Mesenteric fat pad (tissue), 1 donor: ENCODE data around the gene SALL4. TPM values are rescaled to one million over a fixed set of nuclear protein-coding genes. Genes with fewer than 3 reads are reported as not detected.

Experiments used
- DNase-seq: peaks from one replicate; pipeline ENCODE4 v3.0.0-alpha.2; 2020; ENCODE audit warnings: low spot score
- long read RNA-seq: library from polyadenylated mRNA; unstranded; transcript quantifications from one replicate; pipeline ENCODE4 v2.0.0, GENCODE V29; 2020
- total RNA-seq: library from RNA; stranded (reverse); fragmentation: NEBNext Ultra II Directional; extraction: Animal tissue kit (Norgen Biotek cat#: 25700); gene quantifications from one replicate; pipeline ENCODE4 v1.2.1, GENCODE V29; 2021
- donor health status: DM: yes; HTN: yes; CAD: no.

The SALL4 gene
- 0.16 TPM for total RNA-seq
- long read RNA-seq = 0 reads

DNA sequence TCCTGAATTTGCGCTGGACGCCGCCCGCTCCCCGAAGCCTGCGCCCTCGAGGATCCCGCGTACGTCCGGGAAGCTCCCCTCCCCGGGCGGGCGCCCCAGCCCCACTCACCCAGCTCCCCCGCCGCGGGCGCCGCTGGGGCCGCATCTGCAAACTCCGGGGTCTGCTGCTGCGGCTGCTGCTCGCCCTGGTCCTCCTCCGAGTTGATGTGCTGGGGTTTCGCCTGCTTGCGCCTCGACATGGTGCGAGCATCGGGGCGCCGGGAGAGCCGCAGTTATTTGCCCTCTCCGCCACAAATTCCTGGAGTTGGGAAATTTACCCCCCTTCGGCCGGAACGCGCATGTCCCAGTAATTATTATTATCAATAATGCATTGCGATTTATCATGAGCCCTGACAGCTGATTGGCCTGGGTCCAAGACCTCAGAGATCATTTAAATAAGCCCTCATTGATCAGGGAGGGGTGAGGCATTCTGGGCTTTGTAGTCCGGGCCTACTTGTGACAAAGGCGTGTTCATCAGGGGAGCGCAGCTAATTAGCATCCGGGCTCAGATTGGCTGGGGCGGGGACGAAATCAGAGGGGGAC lies at the start of gene SALL4:
Gene SALL4 (minus strand): TSS at position 352 of the 582 bp plus-strand sequence. CDS start 113 bp downstream, at position 239.
- DNase-seq = no peak

DNA sequence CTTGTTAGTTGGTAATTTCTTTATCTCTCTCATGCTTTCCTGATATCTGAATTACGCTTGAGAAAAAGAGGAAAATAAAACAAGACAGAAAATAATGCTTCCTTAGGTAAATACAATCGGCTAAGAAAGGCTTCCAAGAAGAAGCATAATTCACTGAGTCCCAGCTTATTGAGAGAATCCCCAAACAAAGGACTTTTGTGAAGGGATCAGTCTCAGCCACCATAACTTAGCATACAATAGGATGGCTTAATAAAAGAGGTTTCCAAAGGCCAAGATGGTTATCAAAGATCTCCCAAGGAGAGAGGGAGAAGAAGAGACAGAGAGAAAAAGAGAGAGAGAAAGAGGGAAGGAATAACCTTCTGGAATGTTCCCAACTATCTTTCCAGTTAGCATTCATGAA lies 46.0 kb upstream of the SALL4 start:
- no peak for DNase-seq

DNA sequence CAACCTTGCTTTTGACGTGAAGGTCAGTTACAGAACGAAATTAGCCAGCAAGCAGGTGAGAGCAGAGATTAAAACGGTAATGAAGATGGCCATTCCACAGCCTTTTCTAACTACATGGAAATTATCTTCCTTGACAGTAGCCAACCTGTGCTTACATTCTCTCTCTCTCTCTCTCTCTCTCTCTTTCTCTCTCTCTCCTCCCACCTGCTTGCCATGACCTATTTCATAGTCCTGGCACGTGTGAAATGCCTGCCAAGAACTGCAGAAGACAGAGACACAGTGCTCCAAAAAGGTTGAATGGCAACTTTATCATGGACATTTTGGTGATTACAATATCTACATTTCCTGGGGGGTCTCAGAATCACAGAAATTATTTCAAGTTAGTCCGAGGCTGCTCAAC lies 38.5 kb upstream of the SALL4 start:
- DNase-seq = no peak

DNA sequence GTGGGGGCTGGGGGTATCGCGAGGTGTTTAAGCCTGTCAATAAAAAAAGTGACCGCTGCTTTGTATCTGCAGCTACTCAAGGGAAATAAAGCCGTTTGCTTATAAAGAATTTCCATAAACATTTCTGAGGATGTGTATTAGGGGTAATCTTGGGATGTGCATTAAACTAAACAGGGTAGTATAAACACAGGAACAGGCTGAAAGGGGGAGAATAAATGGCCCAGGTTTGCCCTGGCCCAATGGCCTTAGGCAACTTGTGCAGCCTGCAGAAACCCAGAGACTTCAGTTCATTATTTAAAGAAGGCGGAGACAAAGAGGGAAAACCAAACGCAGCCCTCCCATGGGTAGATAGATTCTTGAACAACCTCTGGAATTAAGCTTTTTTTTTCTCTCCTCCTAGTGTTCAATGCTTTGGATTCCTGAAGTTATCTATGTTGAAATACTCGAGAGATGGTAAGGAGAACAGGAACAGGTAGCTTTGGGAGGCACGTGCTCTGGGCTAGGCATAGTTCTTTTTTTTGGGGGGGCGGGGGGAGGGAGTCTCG lies 35.6 kb upstream of the SALL4 start:
- no peak for DNase-seq

DNA sequence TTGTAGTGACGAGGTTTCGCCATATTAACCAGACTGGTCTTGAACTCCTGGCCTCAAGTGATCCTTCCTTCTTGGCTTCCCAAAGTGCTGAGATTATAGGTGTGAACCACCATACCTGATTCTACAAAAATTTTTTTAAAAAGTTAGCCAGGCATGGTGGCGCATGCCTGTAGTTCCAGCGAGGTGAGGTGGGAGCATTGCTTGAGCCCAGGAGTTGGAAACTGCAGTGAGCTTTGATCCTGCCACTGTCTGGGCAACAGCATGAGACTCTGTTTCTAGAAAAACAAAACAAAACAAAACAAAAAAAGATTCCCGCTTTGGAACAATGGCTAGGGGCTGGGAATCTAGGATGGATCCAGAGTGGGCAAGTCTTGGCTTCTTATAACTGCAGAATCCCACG lies 35.1 kb upstream of the SALL4 start:
- DNase-seq = no peak

DNA sequence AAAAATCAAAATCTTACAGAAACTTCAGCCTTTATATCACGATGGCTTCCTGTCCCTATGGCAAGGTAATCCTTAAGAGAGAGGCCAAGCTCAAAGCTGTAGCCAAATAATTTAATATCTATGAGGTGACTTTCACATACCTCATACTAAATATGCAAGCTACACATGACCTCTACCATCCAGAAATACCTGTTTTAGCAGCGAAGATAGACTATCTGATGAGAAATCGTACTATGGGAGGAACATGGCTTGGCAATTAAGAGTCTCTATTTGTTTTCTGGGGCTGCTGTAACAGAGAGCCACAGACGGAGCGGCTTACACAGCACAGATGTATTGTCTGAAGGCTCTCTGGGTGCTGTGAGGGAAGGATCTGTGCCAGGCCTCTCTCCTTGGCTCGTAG lies 31.0 kb upstream of the SALL4 start:
- no peak for DNase-seq

DNA sequence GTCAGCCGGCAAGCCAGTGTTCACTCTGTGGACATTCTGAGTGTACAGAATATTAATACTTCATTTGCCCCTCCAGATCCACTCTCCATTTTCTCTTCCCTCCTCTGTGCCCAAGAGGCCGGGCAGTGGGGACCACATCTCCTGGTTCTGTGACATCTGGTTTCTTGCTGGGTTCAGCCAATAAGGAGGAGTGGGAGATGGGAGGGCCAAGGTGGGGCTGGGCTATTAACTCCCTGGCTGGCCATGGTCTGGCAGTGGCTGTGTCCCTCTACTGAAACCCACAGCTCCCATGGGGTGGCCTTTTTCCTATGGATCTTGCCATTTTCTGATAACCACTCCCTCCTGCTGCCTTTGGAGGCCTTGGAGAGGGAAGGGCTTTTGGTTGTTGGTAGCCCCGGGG lies 30.0 kb upstream of the SALL4 start:
- no peak for DNase-seq

DNA sequence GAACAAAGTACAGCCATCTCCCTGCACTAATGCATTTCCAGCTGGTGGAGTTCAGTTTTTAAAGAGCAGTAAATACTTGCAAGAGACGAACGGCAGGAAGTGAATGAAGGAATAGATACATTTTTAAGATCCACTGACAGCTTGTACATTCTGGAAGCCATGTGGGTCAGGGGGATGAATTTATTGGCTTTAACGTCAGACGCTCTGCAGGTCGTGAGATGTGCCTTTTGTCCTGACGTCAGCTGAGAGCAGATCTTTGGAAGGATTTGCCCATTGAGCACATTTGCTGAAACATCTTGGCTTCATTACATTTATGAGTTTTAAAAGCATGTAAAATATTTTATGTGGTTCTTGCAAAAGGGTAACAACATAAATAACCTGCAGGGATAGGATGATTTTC lies 29.5 kb upstream of the SALL4 start:
- DNase-seq = no peak

DNA sequence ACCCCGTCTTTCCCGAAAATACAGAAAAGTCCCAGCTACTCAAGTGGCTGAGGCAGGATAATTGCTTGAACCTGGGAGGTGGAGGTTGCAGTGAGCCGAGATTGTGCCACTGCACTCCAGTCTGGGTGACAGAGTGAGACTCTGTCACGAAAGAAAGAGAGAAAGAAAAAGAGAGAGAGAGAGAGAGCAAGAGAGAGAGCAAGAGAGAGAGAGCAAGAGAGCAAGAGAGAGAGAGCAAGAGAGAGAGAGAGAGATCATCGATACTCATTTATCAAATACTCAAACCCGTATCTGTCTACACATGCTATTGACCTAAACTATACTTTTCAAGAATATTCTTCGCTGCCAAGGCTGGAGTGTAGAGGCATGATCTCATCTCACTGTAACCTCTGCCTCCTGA lies 28.2 kb upstream of the SALL4 start:
- no peak for DNase-seq

DNA sequence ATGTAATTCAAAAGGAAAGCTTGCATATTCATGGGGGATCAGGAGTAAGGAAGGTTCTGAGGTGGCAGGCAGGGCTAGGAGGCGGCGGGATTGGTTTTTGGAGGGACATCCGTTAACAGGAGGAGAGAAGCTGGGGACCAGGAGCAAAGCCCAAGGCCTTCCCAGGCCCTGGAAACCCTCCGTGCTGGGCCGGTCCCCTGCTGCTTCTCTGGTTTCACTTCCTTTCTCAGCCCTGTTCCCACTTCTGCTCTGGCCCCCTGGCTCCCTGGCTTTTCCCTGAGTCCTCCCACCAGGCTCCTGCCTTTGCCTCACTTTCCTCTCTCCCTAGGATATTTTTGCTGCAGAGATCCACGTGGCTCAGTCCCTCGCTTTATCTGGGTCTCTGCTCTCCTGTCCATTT lies 26.4 kb upstream of the SALL4 start:
- DNase-seq = no peak

DNA sequence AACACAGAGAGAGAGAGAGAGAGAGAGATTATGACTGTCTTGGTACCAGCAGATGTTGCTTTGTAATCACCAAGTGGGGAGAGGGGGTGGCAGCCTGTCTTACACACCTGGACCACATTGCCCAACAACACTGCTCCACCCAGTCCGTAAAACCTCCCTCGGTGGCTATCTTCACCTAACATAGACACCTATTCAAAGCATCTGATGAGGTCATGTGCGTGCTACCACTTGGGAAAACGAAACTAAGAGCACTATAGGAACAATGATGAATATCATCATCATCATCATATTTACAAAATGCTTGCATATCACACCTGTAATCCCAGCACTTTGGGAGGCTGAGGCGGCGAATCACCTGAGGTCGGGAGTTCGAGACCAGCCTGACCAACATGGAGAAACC lies 24.1 kb upstream of the SALL4 start:
- DNase-seq = no peak

DNA sequence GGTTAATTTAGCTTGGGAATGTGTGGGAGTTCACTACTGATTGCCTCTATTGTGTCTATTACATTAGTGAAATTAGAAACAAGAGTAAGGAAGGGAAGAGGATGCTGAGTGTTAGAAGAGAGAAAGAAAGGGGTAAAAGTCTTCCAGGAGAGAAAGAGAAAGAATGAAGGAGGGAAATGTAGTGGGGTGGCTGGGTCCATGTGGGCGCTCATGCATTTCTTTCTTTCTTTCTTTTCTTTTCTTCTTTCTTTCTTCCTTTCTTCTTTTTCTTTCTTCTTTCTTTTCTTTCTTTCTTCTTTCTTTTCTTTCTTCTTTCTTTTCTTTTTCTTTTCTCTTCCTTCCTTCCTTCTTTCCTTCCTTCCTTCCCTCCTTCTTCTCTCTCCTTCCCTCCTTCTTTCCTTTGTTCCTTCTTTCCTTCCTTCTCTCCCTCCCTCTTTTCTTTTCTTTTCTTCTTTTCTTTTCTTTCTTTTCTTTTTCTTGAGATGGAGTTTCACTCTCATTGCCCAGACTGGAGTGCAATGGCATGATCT lies 16.2 kb upstream of the SALL4 start:
- DNase-seq = no peak

DNA sequence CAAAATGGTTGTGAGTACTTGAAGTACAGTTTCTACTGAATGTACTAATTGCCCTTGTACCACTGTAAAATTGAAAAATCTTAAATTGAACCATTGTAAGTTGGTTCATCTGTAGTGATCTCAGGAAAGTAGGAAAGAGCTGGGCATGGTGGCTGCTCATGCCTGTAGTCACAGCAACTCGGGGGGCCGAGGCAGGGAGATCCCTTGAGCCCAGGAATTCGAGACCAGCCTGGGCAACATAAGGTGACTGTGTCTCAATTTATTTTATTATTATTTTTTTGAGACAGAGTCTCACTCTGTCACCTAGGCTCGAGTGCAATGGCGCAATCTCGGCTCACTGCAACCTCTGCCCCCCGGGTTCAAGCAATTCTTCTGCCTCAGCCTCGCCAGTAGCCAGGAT lies 14.5 kb upstream of the SALL4 start:
- peak; percentile 53 for DNase-seq

DNA sequence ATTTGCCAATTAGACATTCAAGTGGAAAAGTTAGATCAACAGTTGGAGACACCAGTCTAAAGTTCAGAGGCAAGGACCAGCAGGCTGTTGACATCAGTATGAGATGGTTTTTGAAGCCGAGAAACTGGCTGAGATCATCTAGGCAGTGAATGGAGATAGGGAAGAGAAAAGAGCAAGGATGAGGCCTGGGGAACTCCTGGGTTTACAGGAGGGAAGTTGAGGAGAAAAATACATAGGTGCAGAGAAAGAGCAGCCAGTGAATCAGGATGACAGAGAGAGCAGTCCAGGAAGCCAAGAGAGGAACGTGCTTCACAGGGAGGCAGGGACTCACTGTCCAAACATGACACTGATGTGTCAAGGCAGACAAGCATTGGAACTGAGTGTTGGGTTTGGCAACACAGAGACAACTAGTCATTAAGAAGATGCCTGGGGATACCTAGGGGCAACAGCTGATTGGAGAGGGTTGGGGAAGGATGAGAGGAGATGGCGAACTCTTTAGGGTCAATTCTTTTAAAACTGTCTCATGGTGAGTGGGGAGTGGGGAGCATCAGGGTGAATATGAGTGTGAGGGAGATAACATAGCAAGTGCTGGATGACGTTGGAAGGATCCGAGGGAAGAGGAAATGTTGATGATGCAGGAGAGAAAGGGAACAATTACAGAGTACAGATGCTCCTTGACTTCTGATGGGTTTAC lies 13.2 kb upstream of the SALL4 start:
- DNase-seq = no peak

DNA sequence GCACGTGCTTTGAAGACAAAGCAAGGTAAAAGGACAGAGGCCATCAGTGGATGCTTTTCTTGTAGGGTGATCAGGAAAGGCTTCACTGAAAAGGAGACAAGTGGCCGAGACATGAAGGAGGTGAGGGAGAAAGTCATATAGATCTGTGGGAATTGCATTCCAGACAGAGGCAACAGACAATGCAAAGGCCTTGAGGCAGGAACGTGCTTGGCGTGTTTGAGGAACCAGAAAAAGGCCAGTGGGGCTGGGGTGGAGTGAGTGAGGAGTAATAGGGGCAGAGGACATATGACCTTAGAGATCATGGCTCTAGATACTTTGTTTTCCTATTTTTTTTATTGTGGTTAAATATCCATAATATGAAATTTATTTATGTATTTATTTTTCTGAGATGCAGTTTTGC lies 10.5 kb upstream of the SALL4 start:
- no peak for DNase-seq

DNA sequence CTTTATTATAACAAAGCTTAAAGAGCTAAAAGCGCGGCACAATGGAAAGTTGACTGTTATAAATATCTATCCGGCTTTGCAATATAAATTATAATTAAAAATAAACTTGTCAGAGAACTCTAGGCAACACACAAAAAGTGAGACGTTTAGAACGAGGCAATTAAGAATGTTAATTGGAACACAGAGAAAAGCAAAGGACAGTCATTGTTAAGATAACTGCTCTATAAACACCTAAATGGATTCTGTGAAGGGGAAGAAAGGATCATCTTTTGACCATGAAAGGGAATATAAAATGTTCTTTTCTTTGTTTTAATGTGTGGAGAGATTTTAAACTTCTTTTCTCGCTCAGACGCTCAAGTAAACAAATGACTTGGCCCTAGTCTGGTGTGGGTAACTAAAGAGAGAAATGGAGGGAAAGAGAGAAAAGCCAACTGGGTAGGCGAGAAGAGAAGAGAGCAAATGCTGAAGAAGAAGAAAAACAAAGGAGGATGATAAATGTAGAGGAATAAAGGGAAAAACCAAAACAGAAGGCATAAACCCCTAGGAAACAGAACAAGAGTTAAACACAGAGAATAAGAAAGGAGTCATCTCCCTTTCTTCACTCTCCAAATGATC lies 9.3 kb upstream of the SALL4 start:
- DNase-seq = no peak

DNA sequence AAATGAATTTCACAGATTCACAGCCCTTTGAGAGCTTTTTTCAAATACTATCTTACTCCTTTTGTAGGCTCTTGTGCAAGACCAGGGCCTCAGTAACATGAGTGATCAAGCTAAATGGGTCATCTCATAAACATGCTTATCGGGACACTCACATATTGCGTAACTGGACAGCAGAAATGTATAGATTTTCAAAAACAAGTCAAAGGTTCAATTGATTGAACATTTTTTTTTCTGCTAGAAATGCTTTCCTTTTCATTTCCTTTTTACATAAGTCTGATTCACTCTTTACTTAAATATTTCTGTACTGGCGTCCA lies 8.7 kb upstream of the SALL4 start:
- no peak for DNase-seq

DNA sequence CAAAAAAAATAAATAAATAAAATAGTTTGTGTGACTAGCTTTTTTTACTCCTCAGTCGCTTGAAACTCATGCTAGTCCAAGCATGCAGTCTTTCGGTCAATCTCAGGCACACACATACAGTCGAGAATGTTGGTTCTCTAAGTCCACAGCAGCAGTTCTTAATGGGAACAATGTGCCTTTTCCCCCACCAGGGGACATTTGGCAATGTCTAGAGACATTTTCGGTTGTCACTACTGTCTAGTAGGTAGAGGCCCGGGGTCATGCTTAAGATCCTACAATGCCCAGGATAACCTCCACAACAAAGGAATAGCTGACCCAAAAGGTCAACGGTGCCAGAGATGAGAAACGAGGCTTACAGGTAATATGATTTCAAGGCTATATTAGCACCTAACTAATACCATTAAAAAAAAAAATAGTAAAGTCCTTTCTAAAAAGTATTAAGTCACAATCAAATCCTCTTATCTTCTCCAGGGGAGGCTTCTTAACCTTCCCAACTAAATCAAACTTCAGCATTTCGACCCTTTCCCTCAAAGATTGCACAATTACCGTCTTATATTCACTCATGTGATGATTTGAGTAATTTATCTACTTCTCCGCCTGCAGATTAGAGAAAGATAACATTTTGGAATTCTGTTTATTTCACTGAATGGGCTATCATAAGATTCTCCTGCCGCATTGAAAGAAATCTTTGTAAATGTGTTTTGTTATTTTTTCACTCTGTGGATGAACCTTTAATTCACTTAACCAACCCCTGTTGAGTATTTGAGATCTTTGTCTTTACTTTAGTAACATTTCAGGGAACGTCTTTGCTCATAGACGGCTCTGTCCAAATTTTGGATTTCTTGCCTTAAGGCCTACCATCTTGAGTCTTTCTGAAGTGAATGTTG lies 8.1 kb upstream of the SALL4 start:
- DNase-seq = no peak

DNA sequence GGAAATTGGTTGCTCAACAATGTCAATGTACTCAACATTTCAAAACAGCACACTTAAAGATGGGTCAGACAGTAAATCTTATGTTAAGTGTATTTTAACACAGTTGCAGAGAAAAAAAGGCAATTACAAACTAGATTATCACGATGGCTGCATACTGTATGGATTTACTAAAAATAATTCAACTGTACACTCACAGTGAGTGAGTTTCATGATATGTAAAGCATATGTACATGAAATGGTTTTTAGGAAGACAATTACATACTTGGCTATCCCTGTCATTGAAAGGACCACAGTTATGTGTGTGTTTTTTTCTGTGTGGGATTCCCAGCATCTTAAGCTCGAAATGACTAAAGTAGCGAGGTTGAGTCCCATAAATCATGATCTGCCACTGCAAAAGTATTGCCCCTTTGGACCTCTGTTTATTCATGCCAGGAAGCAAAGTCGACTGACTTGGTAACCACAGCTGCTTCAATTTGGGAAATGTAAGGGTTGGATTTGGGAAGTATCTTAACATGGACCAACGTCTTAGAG lies 5.5 kb upstream of the SALL4 start:
- DNase-seq = no peak

DNA sequence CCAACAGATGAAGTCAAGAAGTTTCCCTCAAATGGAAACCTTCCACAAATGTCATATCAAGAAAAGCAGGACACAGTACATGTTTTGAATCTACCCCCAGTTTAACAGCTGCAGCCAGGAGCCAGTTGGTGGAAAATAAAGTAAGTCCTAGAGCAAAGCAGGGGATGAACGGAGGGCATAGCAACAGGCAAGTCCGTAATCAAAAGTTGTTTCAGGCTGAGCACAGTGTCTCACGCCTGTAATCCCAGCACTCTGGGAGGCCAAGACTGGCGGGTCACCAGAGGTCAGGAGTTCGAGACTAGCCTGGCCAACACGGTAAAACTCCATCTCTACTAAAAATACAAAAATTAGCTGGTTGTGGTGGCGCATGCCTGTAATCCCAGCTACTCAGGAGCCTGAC lies 2.4 kb upstream of the SALL4 start:
- no peak for DNase-seq

DNA sequence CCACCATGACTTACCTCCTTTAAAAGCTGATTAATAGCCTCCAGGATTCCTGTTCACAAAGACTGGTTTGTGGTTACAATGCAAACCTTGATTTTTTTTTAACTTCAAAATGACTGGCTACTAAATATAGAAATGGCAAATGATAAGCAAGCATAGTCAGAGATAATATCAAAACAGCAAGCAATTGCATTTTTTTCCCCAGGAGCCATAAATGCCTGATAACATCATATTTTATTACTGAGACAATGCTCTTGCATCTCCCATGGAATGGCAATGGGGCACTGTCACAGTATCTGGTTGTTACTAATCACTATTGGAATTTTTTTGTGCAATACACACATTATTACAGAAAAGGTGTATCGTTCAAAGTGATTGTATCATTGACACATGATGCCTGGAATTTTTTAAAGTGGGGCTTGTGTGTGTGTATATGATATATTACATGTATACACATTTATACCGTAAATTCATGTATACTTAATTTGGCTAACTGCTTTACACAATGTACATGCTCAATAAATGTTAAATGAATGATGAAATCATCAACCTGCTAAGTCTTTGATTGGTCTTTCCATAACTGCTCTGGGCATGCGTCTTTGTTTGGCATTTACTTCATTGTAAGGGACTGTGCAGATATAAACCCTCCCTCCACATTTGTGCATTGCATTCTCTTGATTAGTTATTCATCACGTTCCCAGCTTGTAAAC lies 980 bp upstream of the SALL4 start:
- no peak for DNase-seq
